HG02943 (cell line): ENCODE measurements around the gene OR9Q1.

Source experiments
- ATAC-seq: cut with Tn5 transposase; IDR thresholded peaks from one replicate; pipeline ENCODE4 v1.9.1; 2021; ENCODE audit warnings: mild to moderate bottlenecking, low read depth, moderate library complexity; ENCODE audit not compliant: unreplicated experiment

Gene OR9Q1

DNA sequence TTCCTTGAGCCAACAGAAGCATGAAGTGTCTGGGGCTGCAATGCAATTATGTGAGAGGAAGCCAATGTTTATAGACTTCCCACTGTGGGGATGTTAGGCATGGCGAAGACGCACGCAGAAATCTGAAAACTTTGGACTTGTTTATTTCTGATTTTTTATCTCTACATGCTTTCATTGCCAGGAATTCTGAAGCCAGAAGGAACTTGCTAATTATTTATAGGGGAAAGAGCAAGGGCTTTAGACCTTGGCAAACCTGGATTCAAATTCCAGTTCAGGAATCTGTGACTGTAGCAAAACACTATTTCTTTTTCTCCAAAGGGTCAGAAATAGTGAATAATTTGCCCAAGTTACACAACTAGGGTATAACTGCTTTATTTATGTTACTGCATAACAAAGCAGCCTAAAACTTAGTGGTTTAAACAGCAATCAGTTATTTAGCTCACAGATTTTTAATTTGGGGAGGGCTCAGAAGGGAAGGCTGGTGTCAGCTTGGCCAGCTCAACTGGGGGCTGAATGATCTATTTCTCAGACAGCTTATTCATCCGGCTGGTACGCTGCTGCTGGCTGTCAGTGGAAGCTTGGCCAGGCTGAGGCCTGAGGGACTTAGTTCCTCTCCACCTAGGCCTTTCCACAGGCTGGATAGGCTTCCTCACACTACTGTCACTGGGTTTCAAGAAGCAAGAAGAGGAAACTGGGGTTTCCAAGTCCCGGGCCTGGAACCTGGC lies 5.2 kb downstream of the OR9Q1 start:
- ATAC-seq, result no peak

GRCh38 chr11:58030653-58031052 lies 7.0 kb downstream of the OR9Q1 start, which contains the start of gene OR6Q1:
TSS of gene OR6Q1 (plus strand) at chr11:58030953. CDS start at chr11:58030953, 0 bp downstream.
- no peak for ATAC-seq

- no peak for ATAC-seq
Measured at GRCh38 chr11:58034471-58034870, 10.8 kb downstream of the OR9Q1 start.

GRCh38 chr11:58039589-58039988 lies 15.9 kb downstream of the OR9Q1 start:
- ATAC-seq, result no peak

GRCh38 chr11:58043379-58043778 lies 19.7 kb downstream of the OR9Q1 start:
- no peak for ATAC-seq

GRCh38 chr11:58046231-58046630 lies 22.6 kb downstream of the OR9Q1 start:
- no peak for ATAC-seq

DNA sequence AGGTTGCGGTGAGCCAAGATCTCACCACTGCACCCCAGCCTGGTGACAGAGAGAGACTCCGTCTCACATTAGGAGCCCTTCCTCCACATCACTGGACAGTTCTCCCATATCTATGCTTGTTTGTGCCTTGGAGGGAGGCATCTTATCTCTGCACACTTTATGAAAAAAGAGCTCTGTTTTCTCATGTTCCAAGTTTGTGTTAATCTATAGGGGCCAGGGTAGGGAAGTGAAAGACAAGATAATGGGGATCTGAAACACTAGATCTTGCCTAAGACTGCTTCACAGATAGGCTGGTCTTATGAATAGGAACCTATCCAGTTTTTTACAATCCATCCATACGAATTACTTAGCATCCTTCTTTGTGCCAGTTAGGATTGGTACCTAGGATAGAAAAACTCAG lies 24.1 kb downstream of the OR9Q1 start:
- no peak for ATAC-seq

DNA sequence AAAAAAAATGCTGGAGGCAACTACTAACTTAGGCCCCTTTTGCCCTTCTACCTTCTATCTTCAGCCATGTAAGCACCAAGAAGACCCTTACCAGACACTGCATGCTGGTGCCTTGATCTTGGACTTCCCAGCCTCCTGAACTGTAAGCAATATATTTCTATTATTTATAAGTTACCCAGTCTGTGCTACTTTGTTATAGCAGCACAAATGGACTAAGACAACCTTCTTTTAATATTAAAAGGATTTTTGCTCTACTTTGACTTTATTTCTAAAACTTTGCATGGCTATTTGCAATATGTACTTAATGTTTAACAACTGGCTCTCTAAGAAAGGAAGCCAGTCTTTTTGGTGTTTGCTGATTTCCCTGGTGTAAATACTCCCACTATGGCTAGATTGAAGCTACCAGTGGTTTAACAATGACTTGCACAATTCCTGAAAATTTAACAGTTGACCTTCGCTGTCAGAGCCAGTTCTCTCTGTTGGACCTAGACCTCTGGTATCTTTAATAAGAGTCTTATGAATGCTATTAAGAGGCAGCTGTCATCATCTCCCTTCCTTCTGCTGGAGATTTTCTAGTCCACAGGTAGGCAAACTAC lies 32.2 kb downstream of the OR9Q1 start:
- ATAC-seq, result no peak

GRCh38 chr11:58057481-58057880 lies 33.8 kb downstream of the OR9Q1 start:
- no peak for ATAC-seq

- no peak for ATAC-seq
Measured at GRCh38 chr11:58058276-58059006, 34.8 kb downstream of the OR9Q1 start.

DNA sequence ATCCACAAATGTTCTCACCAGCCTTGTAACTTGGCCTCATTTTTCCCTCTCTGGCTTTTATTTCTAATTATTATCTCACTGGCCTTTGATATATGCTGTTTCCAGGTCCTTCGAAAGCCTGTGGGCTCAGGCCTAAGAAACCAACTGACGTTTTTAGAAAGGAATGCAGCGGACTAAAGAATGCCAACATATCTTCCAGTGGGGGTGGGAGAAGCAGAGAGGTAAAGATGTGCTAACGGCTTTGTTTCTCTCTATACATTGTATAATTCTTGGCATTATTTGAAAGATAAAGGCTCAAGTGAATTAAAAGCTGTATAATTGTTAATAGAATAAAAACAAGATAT lies 35.3 kb downstream of the OR9Q1 start:
- ATAC-seq, result no peak

- no peak for ATAC-seq
Measured at GRCh38 chr11:58060535-58060934, 36.9 kb downstream of the OR9Q1 start.

GRCh38 chr11:58060939-58061672 lies 37.4 kb downstream of the OR9Q1 start:
- no peak for ATAC-seq

DNA sequence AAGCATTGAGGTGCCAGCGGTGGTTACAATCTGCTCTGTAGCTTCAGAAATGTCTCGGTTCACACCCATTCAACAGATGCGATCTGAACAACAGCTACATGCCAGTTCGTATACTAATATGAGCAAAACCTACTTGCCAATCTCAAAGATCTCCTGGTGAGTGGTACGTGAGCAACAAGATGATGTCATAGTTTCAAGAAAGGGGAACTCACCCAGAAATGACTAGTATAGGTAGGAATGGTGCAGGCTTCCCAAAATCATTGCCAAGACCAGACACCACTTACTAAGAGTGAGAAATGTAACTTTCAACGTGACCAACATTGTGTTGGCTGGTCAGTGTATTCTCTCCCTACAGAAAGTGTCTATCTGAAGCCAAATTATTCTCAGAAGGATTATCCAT lies 38.1 kb downstream of the OR9Q1 start:
- no peak for ATAC-seq

DNA sequence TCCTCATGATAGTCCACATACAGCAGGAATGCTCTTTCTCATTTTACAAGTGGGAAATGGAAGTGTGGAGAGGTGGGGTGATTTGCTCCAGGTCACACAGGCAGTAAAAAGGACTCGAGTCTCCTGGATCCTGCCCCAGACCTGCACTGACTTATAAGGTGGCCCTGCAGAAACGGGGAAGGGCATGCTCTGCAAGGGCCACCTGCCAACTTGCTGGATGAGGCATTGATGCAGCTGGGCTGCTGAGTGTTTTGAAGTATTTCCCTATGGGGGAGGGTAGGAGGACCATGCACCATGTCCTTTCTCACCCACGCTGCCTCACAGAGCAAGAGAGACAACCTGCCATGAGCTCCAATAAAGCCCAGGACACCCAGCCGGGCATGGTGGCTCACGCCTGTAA lies 44.0 kb downstream of the OR9Q1 start:
- no peak for ATAC-seq

DNA sequence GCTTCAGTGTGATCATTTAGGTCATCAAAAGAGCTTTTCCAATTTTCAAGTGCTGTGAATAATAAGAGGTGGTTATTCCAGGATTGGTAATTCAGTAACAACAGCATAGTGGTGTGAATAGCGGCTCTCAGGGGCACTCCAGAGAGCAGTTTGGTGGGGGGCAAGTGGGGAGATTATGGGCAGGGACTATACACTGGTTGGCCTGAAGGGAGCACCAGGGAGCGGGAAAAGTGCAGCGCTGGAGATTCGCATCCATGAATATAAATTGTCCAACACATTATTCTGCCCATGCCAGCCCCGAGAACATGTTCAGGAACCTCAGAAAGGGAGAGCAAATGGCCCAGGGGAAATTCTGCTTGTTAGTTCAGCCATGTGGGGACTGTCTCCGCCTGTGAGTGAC lies 45.0 kb downstream of the OR9Q1 start:
- no peak for ATAC-seq

GRCh38 chr11:58070585-58070984 lies 46.9 kb downstream of the OR9Q1 start:
- ATAC-seq, result no peak

- no peak for ATAC-seq
Measured at GRCh38 chr11:58075781-58076180, 52.1 kb downstream of the OR9Q1 start.

DNA sequence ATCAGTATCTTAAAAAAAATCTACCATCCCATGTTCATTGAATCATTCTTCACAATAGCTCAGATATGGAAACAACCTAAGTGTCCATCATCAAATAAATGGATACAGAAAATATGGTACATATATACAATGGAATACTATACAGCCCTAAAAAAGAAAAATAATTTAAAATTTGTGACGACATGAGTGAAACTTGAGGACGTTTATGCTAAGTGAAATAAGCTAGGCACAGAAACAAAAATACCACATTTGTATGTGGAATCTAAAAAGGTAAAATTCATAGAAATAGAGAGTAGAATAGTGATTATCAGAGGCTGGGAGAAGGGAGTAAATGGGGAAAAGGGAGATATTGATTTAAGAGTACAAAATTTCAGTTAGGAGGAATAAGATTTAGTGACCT lies 62.8 kb downstream of the OR9Q1 start:
- no peak for ATAC-seq

GRCh38 chr11:58097437-58097836 lies 73.8 kb downstream of the OR9Q1 start:
- ATAC-seq, result no peak

DNA sequence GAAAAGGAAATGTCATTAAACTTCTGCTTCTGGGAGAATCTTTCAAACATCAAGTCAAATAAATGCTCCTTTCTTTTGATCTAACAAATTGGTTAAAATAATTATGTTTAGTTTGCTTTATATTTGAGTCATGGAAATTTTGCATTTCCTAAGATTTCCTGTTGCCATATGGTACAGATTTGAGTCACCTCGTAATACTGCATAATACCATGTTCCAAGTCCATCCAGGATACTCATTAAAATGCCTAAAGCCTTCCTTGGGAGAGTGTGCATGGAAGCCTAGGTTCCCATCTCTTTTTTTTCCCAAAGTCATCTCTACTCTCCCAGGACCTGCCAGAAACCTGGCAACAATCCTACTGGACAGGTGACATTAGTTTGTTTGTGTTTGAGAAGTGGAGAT lies 97.4 kb downstream of the OR9Q1 start:
- no peak for ATAC-seq
